Measurements from ENCODE around the gene SLC12A7.
"Not testable (repeated sequence)": the region's sequence is repeated elsewhere in the genome, so short reads cannot be mapped to it uniquely, and the experiment has no call there.

GRCh38 chr5:1000831-1001230, 111.0 kb downstream of the SLC12A7 start:
- TF ChIP-seq CTCF, POLR2A (IDR thresholded peaks at IDR 0.05): not testable (repeated sequence)
